DOHH2 (cell line): Measurements from ENCODE around the gene TAF6L.
A peak's percentile ranks its signal among the peaks of the same experiment; 100 is the strongest.

Source experiments
- H3F3A ChIP-seq: fragments of 200-600 bp; sonication (generic), shearing (Covaris generic); 2 replicates; pipeline ENCODE4 v1.6.0; 2016; ENCODE audit warnings: antibody characterized with exemption, mild to moderate bottlenecking; ENCODE audit not compliant: control insufficient read depth, insufficient read depth
- H3K27ac ChIP-seq: fragments of 200-600 bp; sonication (generic); 2 replicates; pipeline ENCODE4 v1.5.1; 2014; ENCODE audit warnings: low read depth, mild to moderate bottlenecking, low read length, moderate library complexity
- H3K27me3 ChIP-seq: fragments of 200-600 bp; sonication (generic); 2 replicates; pipeline ENCODE4 v1.6.1; 2014; ENCODE audit warnings: mild to moderate bottlenecking, low read length, mixed read lengths; ENCODE audit not compliant: control insufficient read depth
- H3K36me3 ChIP-seq: fragments of 200-600 bp; sonication (generic); 2 replicates; pipeline ENCODE4 v1.6.1; 2014; ENCODE audit warnings: mild to moderate bottlenecking, low read length, moderate library complexity, mixed read lengths; ENCODE audit not compliant: control insufficient read depth
- H3K4me1 ChIP-seq: fragments of 200-600 bp; sonication (generic); 2 replicates; pipeline ENCODE4 v1.6.1; 2014; ENCODE audit warnings: mild to moderate bottlenecking, low read length, mixed read lengths; ENCODE audit not compliant: control insufficient read depth
- H3K4me2 ChIP-seq: fragments of 200-600 bp; sonication (generic); 2 replicates; pipeline ENCODE4 v1.6.0; 2014; ENCODE audit warnings: mild to moderate bottlenecking, low read length, moderate library complexity
- H3K4me3 ChIP-seq: fragments of 200-600 bp; sonication (generic); 2 replicates; pipeline ENCODE4 v1.5.1; 2014; ENCODE audit warnings: mild to moderate bottlenecking, low read length, mixed read lengths
- H3K79me2 ChIP-seq: fragments of 200-600 bp; sonication (generic); 2 replicates; pipeline ENCODE4 v1.6.1; 2014; ENCODE audit warnings: mild to moderate bottlenecking, low read length, mixed read lengths; ENCODE audit not compliant: control insufficient read depth
- H3K9me2 ChIP-seq: fragments of 200-600 bp; sonication (generic); replicated peaks from 2 replicates; pipeline ENCODE4 v1.6.1; 2014; ENCODE audit warnings: mild to moderate bottlenecking, low read length, mixed read lengths; ENCODE audit not compliant: control insufficient read depth
- H3K9me3 ChIP-seq: fragments of 200-600 bp; sonication (generic); 2 replicates; pipeline ENCODE4 v1.6.1; 2014; ENCODE audit warnings: antibody characterized with exemption, low read length, mixed read lengths; ENCODE audit not compliant: control insufficient read depth, insufficient read depth
- H4K20me1 ChIP-seq: fragments of 200-600 bp; sonication (generic); 2 replicates; pipeline ENCODE4 v1.6.0; 2014; ENCODE audit warnings: low read depth, mild to moderate bottlenecking, antibody characterized with exemption, low read length, moderate library complexity; ENCODE audit not compliant: control insufficient read depth, insufficient read depth
- EZH2phosphoT487 ChIP-seq: fragments of 200-600 bp; sonication (generic); IDR thresholded peaks from 2 replicates; pipeline ENCODE4 v1.6.1; 2017; ENCODE audit warnings: borderline replicate concordance, mild to moderate bottlenecking, antibody characterized with exemption, low read length, moderate library complexity, mixed read lengths
- TF ChIP-seq, protein P1 (sequence below): fragments of 200-600 bp; sonication (generic); IDR thresholded peaks from one replicate; pipeline ENCODE4 v1.5.1; 2014; ENCODE audit warnings: antibody characterized with exemption, mild to moderate bottlenecking, low read depth, low read length; ENCODE audit not compliant: poor library complexity, severe bottlenecking

The TAF6L gene

DNA sequence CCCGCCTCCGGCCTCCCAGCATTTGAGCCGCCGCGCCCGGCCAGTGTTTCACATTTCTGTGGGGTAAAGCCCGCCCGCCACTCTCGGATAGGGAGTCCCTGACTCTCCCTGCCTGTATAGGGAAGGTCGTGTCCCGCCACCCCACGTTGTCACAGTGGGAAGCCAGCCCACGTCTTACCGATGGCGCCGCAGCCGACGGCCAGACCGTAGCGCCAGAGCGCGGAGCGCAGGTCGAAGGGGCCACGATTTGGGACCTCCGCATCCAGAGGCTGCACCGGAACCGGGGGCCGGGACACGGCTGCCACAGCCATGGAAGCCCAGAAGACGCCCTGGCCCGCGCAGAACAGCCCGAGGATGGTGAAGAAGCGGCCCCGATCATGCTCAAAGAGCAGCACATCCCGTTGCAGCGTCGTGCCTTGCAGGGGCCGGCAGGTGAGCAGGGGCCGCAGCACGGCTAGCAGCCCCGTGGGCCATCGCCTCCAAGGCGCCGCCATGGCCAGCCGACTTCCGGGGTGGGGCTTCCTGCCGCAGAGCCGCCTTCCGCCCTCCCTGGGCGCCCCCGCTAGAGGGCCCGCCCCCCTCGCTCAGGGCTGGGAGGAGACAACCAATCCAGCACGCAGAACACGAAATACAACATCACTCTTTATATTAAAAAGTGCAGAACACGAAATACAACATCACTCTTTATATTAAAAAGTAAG lies 20.5 kb downstream of the TAF6L start, which contains the start of gene TMEM223:
Gene TMEM223 (minus strand): TSS at position 506 of the 701 bp plus-strand sequence. CDS start 12 bp downstream, at position 494.
- H3K36me3 ChIP-seq = peaks cover 85% of the 10 kb centered on the region
- no peaks in the 10 kb centered on the region for H3K27me3 ChIP-seq
- no peak for TF ChIP-seq EZH2phosphoT487
- TF ChIP-seq, protein P1, sequence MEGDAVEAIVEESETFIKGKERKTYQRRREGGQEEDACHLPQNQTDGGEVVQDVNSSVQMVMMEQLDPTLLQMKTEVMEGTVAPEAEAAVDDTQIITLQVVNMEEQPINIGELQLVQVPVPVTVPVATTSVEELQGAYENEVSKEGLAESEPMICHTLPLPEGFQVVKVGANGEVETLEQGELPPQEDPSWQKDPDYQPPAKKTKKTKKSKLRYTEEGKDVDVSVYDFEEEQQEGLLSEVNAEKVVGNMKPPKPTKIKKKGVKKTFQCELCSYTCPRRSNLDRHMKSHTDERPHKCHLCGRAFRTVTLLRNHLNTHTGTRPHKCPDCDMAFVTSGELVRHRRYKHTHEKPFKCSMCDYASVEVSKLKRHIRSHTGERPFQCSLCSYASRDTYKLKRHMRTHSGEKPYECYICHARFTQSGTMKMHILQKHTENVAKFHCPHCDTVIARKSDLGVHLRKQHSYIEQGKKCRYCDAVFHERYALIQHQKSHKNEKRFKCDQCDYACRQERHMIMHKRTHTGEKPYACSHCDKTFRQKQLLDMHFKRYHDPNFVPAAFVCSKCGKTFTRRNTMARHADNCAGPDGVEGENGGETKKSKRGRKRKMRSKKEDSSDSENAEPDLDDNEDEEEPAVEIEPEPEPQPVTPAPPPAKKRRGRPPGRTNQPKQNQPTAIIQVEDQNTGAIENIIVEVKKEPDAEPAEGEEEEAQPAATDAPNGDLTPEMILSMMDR = no peak
- H3K9me2 ChIP-seq = no peaks in the 10 kb centered on the region
- H3K4me1 ChIP-seq = peaks cover 36% of the 10 kb centered on the region
- no peaks in the 10 kb centered on the region; the same call in 1 of the 2 replicates for H4K20me1 ChIP-seq
- H3K4me2 ChIP-seq = peak within 1 kb of the TSS; percentile 59
- H3K79me2 ChIP-seq = peaks cover 54% of the 10 kb centered on the region
- peaks cover 18% of the 10 kb centered on the region for H3F3A ChIP-seq
- H3K4me3 ChIP-seq = peak within 1 kb of the TSS; percentile 99
- H3K27ac ChIP-seq = peak within 1 kb of the TSS; percentile 67
- H3K9me3 ChIP-seq = no peaks in the 10 kb centered on the region

DNA sequence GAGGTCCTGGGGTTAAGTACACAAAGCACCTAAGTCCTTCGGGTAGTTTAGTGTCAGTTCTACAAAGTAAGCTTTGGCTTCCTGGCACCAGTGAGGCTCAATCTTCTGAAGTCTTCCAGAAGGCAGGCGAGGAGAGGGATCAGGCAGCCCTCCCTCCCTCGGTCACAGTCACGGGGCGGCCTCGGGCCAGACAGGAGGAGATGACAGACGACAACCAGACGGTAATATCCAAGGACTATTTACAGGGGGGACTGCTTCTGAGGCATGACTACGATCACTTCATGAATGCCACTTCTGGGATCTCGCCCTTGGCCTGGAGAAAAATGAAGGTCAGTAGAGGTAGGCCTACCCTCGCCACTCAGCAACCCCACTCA lies 21.0 kb downstream of the TAF6L start:
- Histone ChIP-seq H3K4me1 (peaks cover 36% of the 10 kb centered on the region), H3K4me3 (peak overlapping the region; percentile 99), H3K36me3 (peaks cover 87% of the 10 kb centered on the region), H3K9me2 (no peaks in the 10 kb centered on the region), H3K9me3 (no peaks in the 10 kb centered on the region), H3F3A (peaks cover 18% of the 10 kb centered on the region), H3K79me2 (peaks cover 54% of the 10 kb centered on the region), H3K4me2 (peak overlapping the region; percentile 59), H4K20me1 (no peaks in the 10 kb centered on the region; the same call in 1 of the 2 replicates), H3K27me3 (no peaks in the 10 kb centered on the region), H3K27ac (peak overlapping the region; percentile 67)
- TF ChIP-seq, protein P1 = no peak
- TF ChIP-seq EZH2phosphoT487 = no peak

DNA sequence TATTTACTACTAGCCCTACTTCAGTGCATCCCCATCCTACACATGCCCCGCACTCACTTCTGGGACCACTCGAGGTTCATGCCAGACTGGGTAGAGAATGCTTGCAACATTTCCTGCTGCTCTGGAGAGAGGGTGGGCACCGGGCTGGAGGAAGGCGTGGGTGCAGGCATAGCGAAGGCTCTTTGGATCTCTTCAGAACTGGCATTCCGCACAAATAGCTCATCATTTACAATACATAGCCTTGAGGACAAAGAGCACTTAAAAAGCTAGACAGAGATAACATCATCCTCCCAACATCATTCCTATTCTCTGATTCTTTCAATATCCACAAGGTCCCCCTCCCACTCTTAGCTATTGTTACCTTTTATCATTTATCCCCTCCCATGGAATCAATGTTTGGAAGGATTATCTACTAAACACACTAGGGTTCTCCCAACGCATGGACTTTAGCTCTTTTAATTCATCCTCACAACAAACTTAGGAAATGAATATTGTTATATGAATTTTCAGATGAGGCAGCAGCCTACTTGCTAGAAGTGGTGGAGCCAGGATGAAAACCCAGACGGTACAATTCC lies 23.1 kb downstream of the TAF6L start:
- no peak for TF ChIP-seq EZH2phosphoT487
- TF ChIP-seq, protein P1 = no peak
- no peak overlapping the region for H3K4me2 ChIP-seq
- no peaks in the 10 kb centered on the region for H3K9me2 ChIP-seq
- H3K4me1 ChIP-seq = peaks cover 27% of the 10 kb centered on the region
- H4K20me1 ChIP-seq = no peaks in the 10 kb centered on the region; the same call in 1 of the 2 replicates
- no peaks in the 10 kb centered on the region for H3K9me3 ChIP-seq
- peaks cover 33% of the 10 kb centered on the region for H3K79me2 ChIP-seq
- H3K36me3 ChIP-seq = peaks cover 91% of the 10 kb centered on the region
- H3F3A ChIP-seq = peaks cover 12% of the 10 kb centered on the region
- H3K27me3 ChIP-seq = no peaks in the 10 kb centered on the region
- H3K4me3 ChIP-seq = no peak overlapping the region
- no peak overlapping the region for H3K27ac ChIP-seq
